GM21723 (cell line): ENCODE measurements around the gene CARD19.

Source experiments
- ATAC-seq: cut with Tn5 transposase; IDR thresholded peaks from one replicate; pipeline ENCODE4 v1.9.1; 2021; ENCODE audit warnings: mild to moderate bottlenecking, moderate library complexity; ENCODE audit not compliant: unreplicated experiment

Gene CARD19

DNA sequence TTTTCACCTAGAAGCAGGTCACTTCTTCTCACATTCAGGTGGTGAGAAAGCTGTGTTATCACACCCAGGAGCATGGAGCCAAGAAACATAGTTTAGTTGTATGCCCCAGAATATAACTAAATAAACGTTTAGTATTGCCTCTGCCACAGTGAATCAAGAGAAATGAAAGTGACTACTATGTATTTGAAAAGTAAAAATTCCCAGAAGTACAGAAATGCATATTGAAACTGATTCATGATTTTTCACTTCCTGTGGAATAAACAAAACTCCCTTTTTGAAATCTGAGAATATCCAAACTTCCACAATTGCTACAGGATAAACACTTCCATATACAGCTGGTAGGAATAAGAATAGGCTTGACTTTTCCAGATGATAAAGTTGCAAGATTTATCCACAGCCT lies 53.3 kb downstream of the CARD19 start:
- no peak for ATAC-seq

DNA sequence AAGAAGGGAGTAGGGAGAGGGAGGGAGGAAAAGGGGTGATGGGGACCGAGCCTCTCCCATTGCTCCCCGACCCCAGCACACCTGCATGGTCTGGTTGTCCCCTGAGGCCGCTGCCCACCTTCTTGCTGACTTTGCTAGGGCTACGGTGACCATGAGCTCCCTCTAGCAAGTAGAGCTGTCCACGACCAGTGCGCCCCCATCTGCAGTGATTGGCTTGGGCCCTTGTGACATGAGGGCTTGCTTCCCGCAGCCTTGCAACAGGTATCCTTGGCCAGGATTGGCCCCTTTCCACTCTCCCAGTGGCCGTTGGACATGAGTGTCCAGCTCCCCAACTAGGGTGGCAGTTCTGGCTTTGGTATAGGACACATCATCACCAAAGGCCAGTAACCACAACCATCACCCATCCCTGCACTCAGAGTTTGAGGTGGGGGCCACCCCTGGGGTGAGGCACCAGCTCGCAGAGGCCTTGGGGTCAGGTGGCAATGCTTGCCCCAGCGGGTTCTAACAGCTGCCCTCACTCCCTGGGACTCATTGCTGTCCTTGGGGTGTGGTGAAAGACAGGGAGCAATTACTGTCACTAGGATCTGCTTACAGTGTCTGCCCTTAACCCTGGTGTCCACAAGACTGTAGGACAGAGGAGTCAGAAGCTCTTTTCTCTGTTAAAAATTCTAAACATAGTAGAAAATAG lies 55.2 kb downstream of the CARD19 start:
- no peak for ATAC-seq

DNA sequence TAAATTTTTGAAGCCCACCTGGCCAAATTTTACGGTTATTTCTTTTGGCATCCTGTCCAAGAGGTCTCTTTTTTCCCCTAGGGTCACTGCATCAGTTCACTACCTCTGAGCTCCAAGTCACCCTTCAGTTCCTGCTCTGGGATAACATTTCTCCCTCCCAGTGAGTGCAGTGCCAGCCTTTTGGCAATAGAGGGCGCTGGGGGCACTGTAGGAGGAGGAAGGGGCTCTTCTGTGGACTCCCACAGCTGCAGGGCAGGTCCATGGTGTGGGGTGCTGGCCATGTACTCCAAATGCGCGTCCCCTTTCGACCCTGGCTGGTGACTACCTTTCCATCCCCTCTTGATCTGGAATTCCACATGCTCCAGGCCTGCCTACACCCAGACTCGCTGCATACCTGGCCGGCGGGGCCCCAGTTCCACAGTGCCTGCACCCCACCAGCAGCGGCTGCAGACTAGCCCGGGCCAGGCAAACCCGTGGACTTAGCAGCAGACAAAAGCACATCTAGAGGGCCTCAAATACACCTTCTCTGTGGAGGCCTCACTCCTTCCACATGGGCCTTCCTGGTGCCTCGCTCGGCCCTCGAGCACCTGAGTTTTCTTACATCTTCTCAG lies 58.4 kb downstream of the CARD19 start:
- ATAC-seq, result no peak

DNA sequence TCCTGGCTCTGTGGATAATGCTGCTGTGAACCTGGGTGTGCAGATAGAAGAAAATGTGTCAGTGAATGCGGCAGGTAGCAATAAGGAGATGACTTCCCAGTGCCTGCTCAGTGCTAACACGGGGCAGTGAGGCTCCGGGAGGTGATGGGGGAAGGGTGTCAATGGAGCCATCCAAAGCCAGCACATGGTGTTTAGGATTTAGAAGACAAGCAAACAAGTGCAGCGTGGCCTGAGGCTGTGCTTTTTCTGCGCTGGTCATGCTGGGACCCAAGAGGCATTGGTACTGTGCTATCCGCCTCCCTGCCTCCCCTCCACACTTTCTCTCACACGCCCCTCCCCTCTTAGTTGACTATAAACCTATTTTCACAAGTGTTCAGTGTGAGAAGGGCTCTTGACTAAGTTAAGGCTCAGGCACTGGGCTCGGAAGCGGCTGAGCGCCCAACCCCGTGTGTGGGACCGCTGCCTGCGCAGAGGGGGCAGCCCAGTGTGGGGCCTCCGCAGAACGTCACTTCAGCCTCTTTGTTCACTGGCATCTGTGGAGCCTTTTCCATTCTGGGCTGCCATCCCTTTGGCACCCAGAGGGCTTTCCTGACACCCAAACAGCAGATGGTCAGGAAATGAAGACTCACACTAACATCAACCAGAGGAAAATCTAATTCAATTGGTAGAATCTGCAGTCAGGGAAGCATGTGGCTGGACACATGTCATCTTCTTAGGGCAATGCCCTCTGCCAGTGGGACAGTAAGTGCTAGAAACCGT lies 59.9 kb downstream of the CARD19 start:
- no peak for ATAC-seq

DNA sequence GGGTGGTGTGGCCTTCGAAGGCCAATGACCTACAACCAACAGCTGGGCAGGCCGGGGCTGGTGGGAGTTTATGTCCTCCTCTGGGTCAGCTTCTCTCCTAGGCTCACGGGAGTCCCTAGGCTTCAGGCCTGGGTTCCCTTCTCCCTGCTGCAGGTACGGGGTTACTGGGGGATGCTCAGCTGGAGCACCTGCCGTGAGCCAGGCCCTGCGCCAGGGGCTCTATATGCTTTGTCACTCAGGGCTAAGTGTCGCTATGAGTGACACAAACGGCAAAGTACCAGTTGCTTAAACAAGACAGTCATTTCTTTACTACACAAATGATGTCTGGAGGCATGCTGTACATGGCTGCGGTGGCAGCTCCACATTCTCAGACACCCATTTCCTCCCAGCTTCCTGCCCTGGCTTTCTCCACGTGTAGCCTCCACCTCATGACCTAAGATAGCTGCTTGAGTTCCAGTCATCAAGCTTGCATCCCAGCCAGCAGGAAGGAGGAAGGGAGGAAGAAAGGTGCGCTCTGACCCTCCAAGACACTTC lies 60.5 kb downstream of the CARD19 start:
- ATAC-seq, result no peak

DNA sequence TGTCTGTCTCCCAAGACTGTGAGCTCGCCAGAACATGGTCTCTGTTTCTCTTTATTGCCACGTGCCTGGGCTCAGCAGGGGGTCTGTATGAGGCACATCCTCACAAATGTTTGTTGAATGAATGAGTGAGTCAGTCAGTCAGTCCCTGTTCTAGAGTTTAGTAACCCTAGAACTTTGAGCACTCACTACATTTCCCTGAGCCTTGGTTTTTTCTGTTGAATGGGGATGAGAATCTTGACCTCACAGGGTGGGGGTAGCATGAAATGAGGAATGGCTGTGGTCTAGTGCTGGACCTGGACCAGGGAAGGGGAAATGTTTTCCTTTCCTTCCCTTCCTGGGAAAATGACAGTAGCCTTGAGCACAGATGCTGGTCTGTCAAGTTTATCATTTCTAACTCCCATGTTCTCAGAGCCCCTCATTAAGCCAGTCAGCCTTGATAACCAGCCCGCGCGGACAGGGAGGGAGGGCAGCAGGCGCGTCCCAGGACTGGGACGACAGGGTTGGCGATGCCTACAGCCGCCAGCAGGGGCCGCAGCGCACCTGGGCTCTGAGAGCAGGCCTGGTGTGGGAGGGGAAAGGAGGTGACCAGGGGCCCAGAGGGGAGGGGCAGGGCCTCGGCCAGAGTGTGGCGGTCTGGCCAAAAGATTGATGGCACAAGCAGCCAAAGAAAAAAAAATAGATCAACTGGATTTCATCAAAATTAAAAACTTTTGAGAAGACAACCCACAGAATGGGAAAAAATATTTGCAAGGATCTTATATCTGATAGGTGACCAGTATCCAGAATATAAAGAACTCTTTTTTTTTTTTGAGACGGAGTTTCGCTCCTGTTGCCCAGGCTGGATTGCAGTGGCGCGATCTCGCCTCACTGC lies 63.8 kb downstream of the CARD19 start:
- ATAC-seq, result peak; percentile 83

DNA sequence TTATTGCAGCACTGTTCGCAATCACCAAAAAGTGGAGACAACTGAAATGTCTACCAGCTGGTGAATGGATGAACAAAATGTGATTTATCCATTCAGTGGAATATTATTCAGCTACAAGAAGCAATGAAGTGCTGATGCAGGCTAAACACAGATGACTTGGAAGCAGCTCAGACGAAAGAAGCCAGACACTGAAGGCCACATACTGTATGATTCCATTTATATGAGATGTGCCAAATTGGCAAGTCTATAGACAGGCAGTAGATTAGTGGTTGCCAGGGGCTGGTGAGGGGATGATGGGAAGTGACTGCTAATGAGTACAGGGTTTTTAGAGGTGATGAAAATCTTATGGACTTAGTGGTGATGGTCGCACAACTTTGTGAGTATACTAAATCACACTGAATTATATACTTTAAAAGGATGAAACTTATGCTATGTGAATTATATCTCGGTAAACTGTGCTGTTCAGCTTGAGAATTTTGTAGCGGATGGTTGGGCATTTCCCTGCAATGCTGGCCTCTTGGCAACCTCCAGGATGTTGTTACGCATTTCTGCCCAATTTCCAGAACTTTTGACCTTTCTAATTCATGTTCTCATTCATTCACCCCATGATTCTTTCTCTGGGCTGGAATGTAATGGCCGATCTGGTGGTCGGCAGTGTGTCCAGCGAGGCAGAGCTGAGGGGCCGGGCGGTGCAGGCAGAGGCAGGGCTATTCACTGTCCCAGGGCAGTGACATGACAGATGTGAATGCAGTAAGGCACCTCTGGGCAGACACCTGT lies 66.0 kb downstream of the CARD19 start:
- ATAC-seq, result no peak
